ENCODE measurements around the gene GNG7.
"Not testable (repeated sequence)": the region's sequence is repeated elsewhere in the genome, so short reads cannot be mapped to it uniquely, and the experiment has no call there.

The GNG7 gene

DNA sequence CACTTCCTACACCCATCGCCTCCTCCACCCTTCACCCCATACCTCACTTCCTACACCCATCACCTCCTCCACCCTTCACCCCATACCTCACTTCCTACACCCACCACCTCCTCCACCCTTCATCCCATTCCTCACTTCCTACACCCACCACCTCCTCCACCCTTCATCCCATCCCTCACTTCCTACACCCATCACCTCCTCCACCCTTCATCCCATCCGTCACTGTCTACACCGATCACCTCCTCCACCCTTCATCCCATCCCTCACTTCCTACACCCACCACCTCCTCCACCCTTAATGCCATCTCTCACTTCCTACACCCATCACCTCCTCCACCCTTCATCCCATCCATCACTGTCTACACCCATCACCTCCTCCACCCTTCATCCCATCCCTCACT, 10.7 kb upstream of the GNG7 start:
- DNase-seq (ENCODE audit: low spot score): not testable (repeated sequence)

DNA sequence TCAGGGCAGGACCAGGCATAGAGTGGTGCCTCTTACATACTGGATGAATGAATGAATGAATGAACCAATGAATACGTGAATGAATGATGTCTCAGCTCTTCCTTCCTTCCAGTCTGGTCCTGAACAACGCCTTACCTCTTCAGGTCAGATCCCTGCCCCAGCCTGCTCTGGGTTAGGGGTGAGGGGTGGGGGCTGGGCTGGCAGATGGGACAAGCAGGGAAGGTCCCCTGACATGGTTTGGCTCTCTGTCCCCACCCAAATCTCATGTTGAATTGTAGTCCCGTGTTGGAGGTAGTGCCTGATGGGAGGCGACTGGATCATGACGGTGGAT, 9.3 kb upstream of the GNG7 start:
- DNase-seq (ENCODE audit: low spot score): no peak

DNA sequence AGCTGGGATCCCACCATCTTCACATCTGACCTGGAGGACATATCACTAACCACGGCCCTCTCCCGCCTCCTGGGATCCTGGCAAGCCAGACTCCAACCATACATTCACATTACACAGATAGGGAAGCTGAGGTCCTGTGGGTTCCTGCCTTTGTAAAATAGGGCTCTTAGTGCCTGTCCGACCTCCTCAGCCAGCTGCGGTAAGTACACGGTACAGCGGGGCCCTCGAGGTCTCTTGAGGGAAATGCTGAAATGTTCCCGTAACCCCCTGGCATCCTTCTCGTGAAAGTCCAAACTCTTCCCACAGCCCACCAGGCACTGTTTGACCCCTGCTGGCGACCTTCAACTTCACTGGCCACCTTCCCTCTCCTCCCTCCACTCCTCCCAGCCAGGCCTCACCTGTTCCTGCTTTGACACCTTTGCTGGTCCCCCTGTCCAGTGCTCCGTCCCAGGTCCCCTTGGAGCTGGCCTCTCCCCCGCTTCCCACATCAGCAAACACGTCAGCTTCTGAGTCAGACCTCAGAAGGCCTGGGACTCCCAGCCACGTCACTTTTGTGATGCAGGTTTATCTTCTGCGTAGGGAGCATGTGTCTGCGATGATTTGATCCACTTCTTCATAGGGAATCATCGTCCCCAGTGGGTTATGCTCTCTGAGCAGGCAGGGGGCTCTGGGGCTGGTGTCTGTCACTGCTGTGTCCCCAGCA, 8.8 kb upstream of the GNG7 start:
- no peak for DNase-seq (ENCODE audit: low spot score)

GRCh38 chr19:2706251-2706650, 3.8 kb upstream of the GNG7 start:
- no peak for DNase-seq (ENCODE audit: low spot score)

- DNase-seq (ENCODE audit: low spot score): no peak
Observed at GRCh38 chr19:2703691-2704216, 1.3 kb upstream of the GNG7 start.

- no peak for DNase-seq (ENCODE audit: low spot score)
Observed at GRCh38 chr19:2703077-2703437, 563 bp upstream of the GNG7 start.

GRCh38 chr19:2701361-2702169, 929 bp downstream of the GNG7 start:
- no peak for DNase-seq (ENCODE audit: low spot score)

DNA sequence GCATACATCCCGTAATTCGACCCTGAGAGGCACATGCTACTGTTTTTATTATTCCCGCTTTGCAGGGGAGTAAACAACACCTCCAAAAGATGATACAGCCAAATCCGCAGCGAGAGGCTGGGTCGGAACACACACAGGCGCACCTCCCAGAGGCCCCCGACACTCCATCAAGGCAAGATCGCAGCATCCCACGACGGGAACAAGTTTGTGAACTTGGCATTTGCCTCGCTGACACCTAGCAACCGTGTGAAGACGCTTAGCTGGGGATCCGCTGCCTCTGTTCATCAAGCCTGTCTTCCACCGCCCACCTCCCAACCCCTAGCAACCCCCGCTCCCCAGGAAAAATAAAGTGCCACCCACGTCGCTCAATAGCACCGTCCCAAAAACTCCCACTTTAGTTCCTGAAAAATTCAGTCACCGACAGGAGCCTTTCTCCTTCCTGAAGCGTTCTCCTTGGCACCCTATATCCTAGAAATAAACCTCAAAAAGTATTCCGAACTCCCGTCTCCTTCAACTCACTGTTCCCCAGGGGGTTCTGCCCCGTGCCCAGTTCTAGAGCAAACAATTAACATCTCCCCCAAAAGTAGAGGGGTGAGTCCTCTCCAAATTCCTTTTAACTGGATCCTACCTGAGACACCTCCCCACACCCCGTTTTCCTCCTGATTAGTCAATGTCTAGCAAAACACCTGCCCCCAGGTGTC, 1.7 kb downstream of the GNG7 start:
- DNase-seq (ENCODE audit: low spot score): no peak

GRCh38 chr19:2699413-2700140, 2.9 kb downstream of the GNG7 start:
- no peak for DNase-seq (ENCODE audit: low spot score)

GRCh38 chr19:2694196-2694595, 8.3 kb downstream of the GNG7 start:
- DNase-seq (ENCODE audit: low spot score): no peak

- no peak for DNase-seq (ENCODE audit: low spot score)
Observed at GRCh38 chr19:2693492-2694160, 8.9 kb downstream of the GNG7 start.

GRCh38 chr19:2691951-2692350, 10.5 kb downstream of the GNG7 start:
- no peak for DNase-seq (ENCODE audit: low spot score)

DNA sequence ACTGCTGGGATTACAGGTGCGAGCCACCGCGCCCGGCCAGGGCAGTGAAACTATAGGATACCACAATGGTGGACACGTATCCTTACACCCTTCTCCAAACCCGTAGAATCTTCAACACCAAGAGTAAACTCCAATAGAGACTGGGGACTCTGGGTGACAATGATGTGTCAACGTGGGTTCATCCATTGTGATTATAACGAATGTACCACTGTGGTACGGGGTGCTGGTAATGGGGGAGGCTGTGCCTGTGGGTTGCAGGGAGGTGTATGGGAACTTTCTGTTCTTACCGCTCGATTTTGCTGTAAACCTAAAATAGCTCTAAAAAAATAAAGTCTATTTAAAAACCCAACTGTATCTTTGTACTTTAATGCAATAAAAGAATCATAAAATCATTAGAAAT, 11.6 kb downstream of the GNG7 start:
- DNase-seq (ENCODE audit: low spot score): no peak

GRCh38 chr19:2686360-2686759, 16.1 kb downstream of the GNG7 start:
- no peak for DNase-seq (ENCODE audit: low spot score)

- DNase-seq (ENCODE audit: low spot score): no peak
Observed at GRCh38 chr19:2685204-2685704, 17.2 kb downstream of the GNG7 start.

- DNase-seq (ENCODE audit: low spot score): no peak
Observed at GRCh38 chr19:2683430-2684003, 19.0 kb downstream of the GNG7 start.

- no peak for DNase-seq (ENCODE audit: low spot score)
Observed at GRCh38 chr19:2680808-2681207, 21.7 kb downstream of the GNG7 start.

- no peak for DNase-seq (ENCODE audit: low spot score)
Observed at GRCh38 chr19:2679439-2679838, 23.1 kb downstream of the GNG7 start.

GRCh38 chr19:2678948-2679347, 23.5 kb downstream of the GNG7 start:
- DNase-seq (ENCODE audit: low spot score): not testable (repeated sequence)

DNA sequence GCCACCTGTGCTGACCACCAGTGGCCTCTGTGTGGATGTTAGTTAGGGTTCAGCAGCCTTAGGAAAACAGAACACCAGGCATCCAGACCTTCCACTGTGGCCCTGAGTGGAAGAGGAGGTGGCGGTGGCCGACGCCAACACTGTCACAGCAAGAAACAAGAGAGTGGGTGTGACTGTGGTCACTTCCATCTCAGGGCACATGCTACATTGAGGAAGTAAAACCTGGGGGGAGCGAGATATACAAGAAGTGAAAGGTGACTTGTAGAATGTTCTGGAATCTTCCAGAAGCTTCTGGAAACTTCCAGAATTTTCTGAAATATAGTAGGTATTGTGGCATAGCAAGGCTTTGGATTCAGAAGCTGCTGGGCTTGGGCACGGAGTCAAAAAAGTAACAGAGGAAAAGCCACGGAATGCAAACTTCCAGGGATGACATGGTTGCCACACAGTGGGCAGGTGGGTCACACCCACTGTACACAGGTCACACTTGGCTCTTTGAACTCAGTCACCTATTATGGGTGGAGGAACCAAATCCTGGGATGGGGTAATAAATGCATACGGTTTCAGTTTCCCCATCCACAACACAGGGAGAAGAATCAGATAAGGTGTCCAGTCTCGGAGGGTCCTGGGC, 24.3 kb downstream of the GNG7 start:
- DNase-seq (ENCODE audit: low spot score): no peak

- DNase-seq (ENCODE audit: low spot score): no peak
Observed at GRCh38 chr19:2676823-2677222, 25.7 kb downstream of the GNG7 start.

Measured in HuH-7.5 (cell line).